Prostate gland (tissue), 2 donors: Measurements from ENCODE around the gene SEL1L3. TPM values are rescaled to one million over a fixed set of nuclear protein-coding genes. Genes with fewer than 3 reads are reported as not detected.

Experiments
- DNase-seq: peaks from one replicate; pipeline ENCODE4 v3.0.0-alpha.2; 2019; ENCODE audit warnings: low spot score
- H3K27ac ChIP-seq, 2 donors: fragments of 200-600 bp; sonication (generic); 2 replicates each; pipeline ENCODE4 v1.5.1; 2017 to 2019
- H3K27me3 ChIP-seq: fragments of 200-600 bp; sonication (generic); replicated peaks from 2 replicates; pipeline ENCODE4 v1.5.1; 2019; ENCODE audit not compliant: insufficient read depth
- H3K36me3 ChIP-seq, 2 donors: fragments of 200-600 bp; sonication (generic); 1 replicate in 1 of 2; 2 replicates in 1 of 2; pipeline versions ENCODE4 v1.5.1 to v1.8.1; 2017 to 2019
- H3K4me1 ChIP-seq: fragments of 200-600 bp; sonication (generic); replicated peaks from 2 replicates; pipeline ENCODE4 v1.5.1; 2019
- H3K4me3 ChIP-seq, 2 donors: fragments of 200-600 bp; sonication (generic); 2 replicates each; pipeline ENCODE4 v1.5.1; 2017 to 2019
- H3K9me3 ChIP-seq: fragments of 200-600 bp; sonication (generic); 2 replicates; pipeline ENCODE4 v1.5.1; 2017
- CTCF ChIP-seq, 4 experiments: fragments of 200-600 bp in 2 of 4; fragments of 450-650 bp in 2 of 4; sonication (generic) in 2 of 4; IDR thresholded peaks; 1 replicate in 3 of 4; 2 replicates in 1 of 4; pipeline ENCODE4 v1.5.1; 2016 to 2019; ENCODE audit warnings: antibody characterized with exemption in 4 of 4, mild to moderate bottlenecking in 2 of 4, moderate library complexity in 2 of 4
- POLR2A ChIP-seq: fragments of 450-650 bp; IDR thresholded peaks from one replicate; pipeline ENCODE4 v1.6.1; 2016; ENCODE audit warnings: antibody characterized with exemption, mild to moderate bottlenecking
- POLR2AphosphoS5 ChIP-seq: sonication (generic); formaldehyde crosslinking; IDR thresholded peaks from one replicate; pipeline ENCODE4 v1.6.1; 2017; ENCODE audit warnings: antibody characterized with exemption
- WGBS: methylation state at CpG from one replicate; pipeline ENCODE4 v1.1.5; 2018; 5-methylcytosine and 5-hydroxymethylcytosine counted together
- intact Hi-C: fragments of 100-400 bp; cut with DNase I; formaldehyde crosslinking; loops from one replicate; pipeline ENCODE4 v1.14.2; 2022
- total RNA-seq, 2 donors: library from RNA; depleted of rRNA; stranded (reverse); fragments of >200 nt; gene quantifications; one replicate each; pipeline ENCODE4 v1.1.0, GENCODE V29; 2016

Gene SEL1L3
- total RNA-seq, 2 donors from 2014 or later = 22.2 to 26.1 TPM

GRCh38 chr4:25783126-25783525, 79.7 kb downstream of the SEL1L3 start:
- intact Hi-C loops = no loop called here

GRCh38 chr4:25782482-25782881, 80.3 kb downstream of the SEL1L3 start:
- Histone ChIP-seq H3K4me3 (no peak overlapping the region), H3K27ac (no peak overlapping the region), H3K4me1 (no peaks in the 10 kb centered on the region), H3K27me3 (no peaks in the 10 kb centered on the region), H3K36me3 (no peaks in the 10 kb centered on the region), H3K9me3 (no peaks in the 10 kb centered on the region)
- no peak for DNase-seq
- intact Hi-C loops = no loop called here
- TF ChIP-seq CTCF (IDR thresholded peaks at IDR 0.05) (no peak), POLR2A (no peak), POLR2AphosphoS5 (no peak)
- 82% methylated on average over 7 of the region's 7 CpGs for WGBS

More at GRCh38 chr4:25783126-25783525, 79.7 kb downstream of the SEL1L3 start:
- H3K4me1 ChIP-seq = no peaks in the 10 kb centered on the region
- H3K27ac ChIP-seq = no peak overlapping the region
- WGBS = 62% methylated on average over 1 of the region's 1 CpG
- H3K4me3 ChIP-seq = no peak overlapping the region
- H3K27me3 ChIP-seq = no peaks in the 10 kb centered on the region
- no peaks in the 10 kb centered on the region for H3K36me3 ChIP-seq
- no peak for DNase-seq
- no peaks in the 10 kb centered on the region for H3K9me3 ChIP-seq
- TF ChIP-seq POLR2AphosphoS5 (no peak), CTCF (IDR thresholded peaks at IDR 0.05) (no peak)

- H3K4me3 ChIP-seq = no peak overlapping the region
- H3K27me3 ChIP-seq = no peaks in the 10 kb centered on the region
- H3K36me3 ChIP-seq = no peaks in the 10 kb centered on the region
- no peak for TF ChIP-seq POLR2AphosphoS5
- TF ChIP-seq POLR2A = no peak
- TF ChIP-seq CTCF (IDR thresholded peaks at IDR 0.05) = no peak
- 84% methylated on average over 4 of the region's 4 CpGs for WGBS
- H3K9me3 ChIP-seq = no peaks in the 10 kb centered on the region
- intact Hi-C loops = no loop called here
- no peaks in the 10 kb centered on the region for H3K4me1 ChIP-seq
- no peak for DNase-seq
- no peak overlapping the region for H3K27ac ChIP-seq
Measured at GRCh38 chr4:25779021-25779420, 83.8 kb downstream of the SEL1L3 start.

GRCh38 chr4:25776795-25777194, 86.0 kb downstream of the SEL1L3 start:
- Histone ChIP-seq H3K27me3 (no peaks in the 10 kb centered on the region), H3K36me3 (no peaks in the 10 kb centered on the region), H3K4me1 (no peaks in the 10 kb centered on the region), H3K9me3 (no peaks in the 10 kb centered on the region), H3K27ac (no peak overlapping the region), H3K4me3 (no peak overlapping the region)
- no peak for DNase-seq
- TF ChIP-seq POLR2A = no peak
- no peak for TF ChIP-seq POLR2AphosphoS5
- TF ChIP-seq CTCF (IDR thresholded peaks at IDR 0.05) = no peak
- intact Hi-C loops = no loop called here

GRCh38 chr4:25775166-25775565, 87.6 kb downstream of the SEL1L3 start:
- intact Hi-C loops = no loop called here
- TF ChIP-seq CTCF (IDR thresholded peaks at IDR 0.05) (no peak), POLR2AphosphoS5 (no peak), POLR2A (no peak)
- no peaks in the 10 kb centered on the region for H3K9me3 ChIP-seq
- H3K27me3 ChIP-seq = no peaks in the 10 kb centered on the region
- WGBS = 83% methylated on average over 2 of the region's 2 CpGs
- H3K27ac ChIP-seq = no peak overlapping the region
- H3K4me3 ChIP-seq = no peak overlapping the region
- H3K36me3 ChIP-seq = no peaks in the 10 kb centered on the region
- H3K4me1 ChIP-seq = no peaks in the 10 kb centered on the region
- no peak for DNase-seq
